H1 (cell line): ENCODE data around the gene GDAP1L1. TPM values are rescaled to one million over a fixed set of nuclear protein-coding genes. Genes with fewer than 3 reads are reported as not detected.

Experiments
- CTCF ChIA-PET: fragments of 300-600 bp; sonication (Branson Sonifier 250); formaldehyde crosslinking; loops from one replicate; lab custom pipeline; 2021; ENCODE audit not compliant: partially characterized antibody; lab: Charles Lee
- POLR2A ChIA-PET: fragments of 300-600 bp; sonication (Branson Sonifier 250); formaldehyde crosslinking; loops from one replicate; lab custom pipeline; 2021; ENCODE audit warnings: inconsistent platforms; ENCODE audit not compliant: partially characterized antibody; lab: Charles Lee
- DNase-seq, 2 experiments: peaks; one replicate each; pipeline versions ENCODE4 v3.0.0 to v3.0.0-alpha.2; 2010 to 2022; ENCODE audit warnings: low spot score in 2 of 2, low read depth in 1 of 2, mixed read lengths in 1 of 2
- FAIRE-seq: peaks from 2 replicates; lab custom pipeline; 2011; peaks lifted over from hg19 to GRCh38; lab: Jason Lieb, UNC
- H2AFZ ChIP-seq: 2 replicates; pipeline ENCODE4 v1.8.1; 2012; ENCODE audit warnings: low read length, inconsistent platforms
- H2AK5ac ChIP-seq: 2 replicates; pipeline ENCODE4 v1.6.1; 2013; ENCODE audit warnings: low read depth, low read length
- H2BK120ac ChIP-seq: replicated peaks from 2 replicates; pipeline ENCODE3; 2013; ENCODE audit warnings: low read depth, low read length, inconsistent platforms
- H2BK12ac ChIP-seq: 2 replicates; pipeline ENCODE4 v1.6.1; 2013; ENCODE audit warnings: low read depth, low read length
- H2BK15ac ChIP-seq: 2 replicates; pipeline ENCODE4 v1.6.1; 2013; ENCODE audit warnings: low read length
- H2BK20ac ChIP-seq: 2 replicates; pipeline ENCODE4 v1.6.1; 2013; ENCODE audit warnings: low read length
- H2BK5ac ChIP-seq: 2 replicates; pipeline ENCODE4 v1.6.1; 2013; ENCODE audit warnings: low read depth, low read length
- H3K14ac ChIP-seq: 2 replicates; pipeline ENCODE4 v1.6.1; 2013; ENCODE audit warnings: inconsistent platforms; ENCODE audit not compliant: insufficient read length
- H3K18ac ChIP-seq: 2 replicates; pipeline ENCODE4 v1.6.1; 2013; ENCODE audit warnings: low read length; ENCODE audit errors: extremely low read depth
- H3K23ac ChIP-seq: 2 replicates; pipeline ENCODE4 v1.6.1; 2013; ENCODE audit warnings: inconsistent platforms; ENCODE audit not compliant: insufficient read length
- H3K23me2 ChIP-seq: 2 replicates; pipeline ENCODE4 v1.6.1; 2013; ENCODE audit warnings: low read depth, low read length
- H3K27ac ChIP-seq: 2 replicates; pipeline ENCODE4 v1.6.1; 2011; ENCODE audit warnings: low read depth, low read length, inconsistent platforms
- H3K27me3 ChIP-seq, 4 experiments: replicated peaks in 1 of 4; 1 replicate in 1 of 4; 2 replicates in 3 of 4; pipeline versions ENCODE4 v1.6.1 to v1.8.1; 2011 to 2013; ENCODE audit warnings: low read length in 3 of 4, mild to moderate bottlenecking in 3 of 4, inconsistent platforms in 2 of 4, mixed read lengths in 2 of 4, moderate library complexity in 1 of 4; ENCODE audit not compliant: control insufficient read depth in 3 of 4, insufficient read depth in 3 of 4; ENCODE audit errors: extremely low read depth in 1 of 4
- H3K36me3 ChIP-seq, 4 experiments: 2 replicates each; pipeline versions ENCODE4 v1.6.1 to v1.8.1; 2011 to 2013; ENCODE audit warnings: mild to moderate bottlenecking in 4 of 4, low read length in 3 of 4, moderate library complexity in 2 of 4, control low read depth in 1 of 4, inconsistent platforms in 1 of 4; ENCODE audit not compliant: insufficient read depth in 4 of 4, control insufficient read depth in 2 of 4
- H3K4ac ChIP-seq: replicated peaks from 2 replicates; pipeline ENCODE3; 2013; ENCODE audit warnings: low read length, low read depth, mixed read lengths, inconsistent platforms; ENCODE audit not compliant: insufficient read length
- H3K4me1 ChIP-seq, 4 experiments: replicated peaks in 1 of 4; 1 replicate in 1 of 4; 2 replicates in 3 of 4; pipeline versions ENCODE4 v1.6.1 to v1.8.1; 2011 to 2013; ENCODE audit warnings: low read length in 3 of 4, inconsistent platforms in 2 of 4, mixed read lengths in 1 of 4; ENCODE audit not compliant: insufficient read depth in 4 of 4, control insufficient read depth in 3 of 4
- H3K4me2 ChIP-seq, 2 experiments: 2 replicates each; pipeline versions ENCODE4 v1.6.1 to v1.8.1; 2011 to 2013; ENCODE audit warnings: low read depth in 2 of 2, low read length in 2 of 2, control low read depth in 1 of 2, inconsistent platforms in 1 of 2, mild to moderate bottlenecking in 1 of 2; ENCODE audit not compliant: insufficient read depth in 1 of 2
- H3K4me3 ChIP-seq, 4 experiments: fragments of 200-600, 300-600 bp in 1 of 4; sonication (generic), shearing (Covaris generic), sonication (Bioruptor Twin) in 1 of 4; 2 replicates each; pipeline versions ENCODE4 v1.5.1 to v1.8.1; 2011 to 2016; ENCODE audit warnings: low read length in 4 of 4, low read depth in 3 of 4, control low read depth in 2 of 4, inconsistent platforms in 2 of 4, mild to moderate bottlenecking in 2 of 4, mixed read lengths in 1 of 4, moderate library complexity in 1 of 4; ENCODE audit not compliant: insufficient read depth in 2 of 4; ENCODE audit errors: extremely low read depth in 1 of 4
- H3K56ac ChIP-seq: replicated peaks from 2 replicates; pipeline ENCODE3; 2013; ENCODE audit warnings: low read depth, mild to moderate bottlenecking, mixed read lengths, low read length, inconsistent platforms; ENCODE audit not compliant: insufficient read length
- H3K79me1 ChIP-seq: 2 replicates; pipeline ENCODE4 v1.6.1; 2013; ENCODE audit warnings: low read depth, low read length, control low read depth
- H3K79me2 ChIP-seq, 2 experiments: 2 replicates each; pipeline versions ENCODE4 v1.6.1 to v1.8.1; 2012 to 2013; ENCODE audit warnings: low read length in 2 of 2, mild to moderate bottlenecking in 2 of 2, inconsistent platforms in 1 of 2; ENCODE audit not compliant: insufficient read depth in 2 of 2, control insufficient read depth in 1 of 2
- H3K9ac ChIP-seq, 4 experiments: replicated peaks in 1 of 4; 1 replicate in 1 of 4; 2 replicates in 3 of 4; pipeline versions ENCODE4 v1.6.1 to v1.8.1; 2011 to 2013; ENCODE audit warnings: low read depth in 3 of 4, low read length in 3 of 4, control low read depth in 2 of 4, mild to moderate bottlenecking in 2 of 4, moderate library complexity in 2 of 4, inconsistent platforms in 1 of 4; ENCODE audit errors: extremely low read depth in 1 of 4
- H3K9me3 ChIP-seq, 2 experiments: 2 replicates each; pipeline versions ENCODE4 v1.6.1 to v1.8.1; 2012 to 2013; ENCODE audit warnings: mild to moderate bottlenecking in 2 of 2, moderate library complexity in 2 of 2, control low read depth in 1 of 2, inconsistent platforms in 1 of 2, low read depth in 1 of 2, low read length in 1 of 2, mixed read lengths in 1 of 2; ENCODE audit not compliant: insufficient read depth in 2 of 2
- H4K20me1 ChIP-seq, 2 experiments: replicated peaks in 1 of 2; 2 replicates each; pipeline versions ENCODE3 to v1.8.1; 2011 to 2013; ENCODE audit warnings: inconsistent platforms in 2 of 2, low read length in 2 of 2, mild to moderate bottlenecking in 1 of 2; ENCODE audit not compliant: insufficient read depth in 2 of 2, control insufficient read depth in 1 of 2
- H4K5ac ChIP-seq: 2 replicates; pipeline ENCODE4 v1.6.1; 2013; ENCODE audit warnings: low read length, low read depth, mixed read lengths, inconsistent platforms; ENCODE audit not compliant: insufficient read length
- H4K8ac ChIP-seq: 2 replicates; pipeline ENCODE4 v1.8.0; 2013; ENCODE audit warnings: mild to moderate bottlenecking, moderate library complexity, low read length, inconsistent platforms; ENCODE audit not compliant: insufficient read depth; ENCODE audit errors: extremely low read depth
- H4K91ac ChIP-seq: replicated peaks from 2 replicates; pipeline ENCODE3; 2013; ENCODE audit warnings: low read length, mixed read lengths, inconsistent platforms; ENCODE audit not compliant: insufficient read length
- BRCA1 ChIP-seq: IDR thresholded peaks from 2 replicates; pipeline ENCODE4 v1.6.1; 2012; ENCODE audit warnings: low read depth, low read length, improper control_type of control experiment
- TCF12 ChIP-seq: IDR thresholded peaks from 2 replicates; pipeline ENCODE4 v1.6.1; 2011; ENCODE audit warnings: low read depth, mild to moderate bottlenecking, low read length
- WGBS, 2 experiments: shearing (Covaris generic) in 1 of 2; methylation state at CpG; one replicate each; pipeline versions ENCODE4 v1.1.6 to v1.1.7; 2013 to 2015; ENCODE audit warnings: low lambda C conversion rate in 2 of 2, mixed read lengths in 2 of 2, inconsistent platforms in 1 of 2, low coverage in 1 of 2, missing lambda C conversion rate in 1 of 2; ENCODE audit not compliant: insufficient replicate concordance in 2 of 2, insufficient coverage in 1 of 2, insufficient read length in 1 of 2; ENCODE audit errors: extremely low coverage in 1 of 2, missing lambda C conversion rate in 1 of 2; 5-methylcytosine and 5-hydroxymethylcytosine counted together
- polyA plus RNA-seq, 7 experiments: library from polyadenylated mRNA; depleted of rRNA in 3 of 7; stranded (reverse) in 5 of 7; unstranded in 2 of 7; fragments of >200 nt in 5 of 7; fragments of 200-250 nt in 2 of 7; gene quantifications; 1 replicate in 5 of 7; 2 replicates in 1 of 7; 4 replicates in 1 of 7; pipeline versions ENCODE4 v1.2.1 to v1.2.3, GENCODE V29; 2011 to 2013; ENCODE audit warnings: missing spikeins in 2 of 7, mixed read lengths in 2 of 7
- total RNA-seq: library from RNA; stranded (reverse); fragmentation: NEBNext Ultra II Directional; extraction: Animal tissue kit (Norgen Biotek cat#: 25700); gene quantifications from 2 replicates; pipeline ENCODE4 v1.2.1, GENCODE V29; 2021
- TF ChIP-seq, protein P1 (sequence below): IDR thresholded peaks from 2 replicates; pipeline ENCODE4 v1.6.1; 2012; ENCODE audit warnings: inconsistent platforms

GDAP1L1 gene
- total and polyA plus RNA-seq, 2 of the 8 experiments (the other 6 are each of a cell fraction or from before 2014, with no cell fraction given) = 8.5 to 63.1 TPM

GRCh38 chr20:44231713-44232468 lies 15.2 kb upstream of the GDAP1L1 start:
- no peak overlapping the region for H3K4me3 ChIP-seq
- H2AK5ac ChIP-seq = no peak overlapping the region
- DNase-seq (no peak), FAIRE-seq (no peak)
- no peak overlapping the region for H3K56ac ChIP-seq
- no peaks in the 10 kb centered on the region for H3K23me2 ChIP-seq
- no peak overlapping the region for H2AFZ ChIP-seq
- no peak overlapping the region for H4K5ac ChIP-seq
- no peaks in the 10 kb centered on the region for H3K79me2 ChIP-seq
- peaks cover 0 to 6% (median 0%) of the 10 kb centered on the region in 4 experiments; a peak in 4 of 7 replicates for H3K4me1 ChIP-seq
- no peaks in the 10 kb centered on the region for H3K79me1 ChIP-seq
- no peak overlapping the region for H3K9ac ChIP-seq
- H3K14ac ChIP-seq = no peak overlapping the region
- no peak overlapping the region for H4K91ac ChIP-seq
- H2BK20ac ChIP-seq = peak overlapping the region; percentile 72; the same call in 1 of the 2 replicates
- WGBS, 2 experiments = 72% methylated on average over 10 of the region's 10 CpGs; no CpG with 5 or more reads in 1 of the 2 experiments
- no peak overlapping the region for H3K18ac ChIP-seq
- H2BK120ac ChIP-seq = no peak overlapping the region
- H3K4me2 ChIP-seq = peak overlapping the region in 1 of 2 experiments; percentile 19; a peak in 3 of 4 replicates
- CTCF ChIA-PET = interaction anchor here (1.0 to 4.0 kb wide), 6 partner anchors 8 to 33 kb away, joined by 3 to 18 read pairs (median 5); partner anchors contain the start of gene GDAP1L1
- H2BK12ac ChIP-seq = peak overlapping the region; percentile 33; the same call in 1 of the 2 replicates
- no peak overlapping the region for H3K27ac ChIP-seq
- TF ChIP-seq TCF12 (0 out of 2 replicates have a peak, but pooled peaks have one; percentile 68), BRCA1 (no peak)
- TF ChIP-seq, protein P1, sequence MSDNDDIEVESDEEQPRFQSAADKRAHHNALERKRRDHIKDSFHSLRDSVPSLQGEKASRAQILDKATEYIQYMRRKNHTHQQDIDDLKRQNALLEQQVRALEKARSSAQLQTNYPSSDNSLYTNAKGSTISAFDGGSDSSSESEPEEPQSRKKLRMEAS = 0 out of 2 replicates have a peak, but pooled peaks have one; percentile 23
- TF ChIP-seq, all 59 proteins: peak for 2
- Histone ChIP-seq H2BK5ac (peak overlapping the region; percentile 66; the same call in 1 of the 2 replicates), H4K20me1 (no peaks in the 10 kb centered on the region), H3K27me3 (no peaks in the 10 kb centered on the region), H3K9me3 (no peaks in the 10 kb centered on the region), H3K36me3 (no peaks in the 10 kb centered on the region), H4K8ac (peak overlapping the region; percentile 7; the same call in 1 of the 2 replicates), H3K23ac (no peak overlapping the region), H3K4ac (no peak overlapping the region), H2BK15ac (no peak overlapping the region)
- POLR2A ChIA-PET = no interaction called here
